Heart left ventricle (tissue), 16 donors: ENCODE measurements around the gene DBX1. TPM values are rescaled to one million over a fixed set of nuclear protein-coding genes. Genes with fewer than 3 reads are reported as not detected.
A peak's percentile ranks its signal among the peaks of the same experiment; 100 is the strongest.

Experiments
- ATAC-seq, 4 donors: fragments of 200-7000 bp; cut with Tn5 transposase; one replicate each; pipeline ENCODE4 v1.9.1; 2020 to 2022; ENCODE audit warnings: moderate library complexity in 4 of 4, mild to moderate bottlenecking in 3 of 4, moderate number of reproducible peaks in 1 of 4
- DNase-seq, 5 donors: peaks; one replicate each; pipeline ENCODE4 v3.0.0-alpha.2; 2020
- H3K27ac ChIP-seq, 12 donors: fragments of 200-600 bp; sonication (generic) in 4 of 12; one replicate each; pipeline versions ENCODE4 v1.5.0 to v1.8.0; 2016 to 2022; ENCODE audit warnings: mild to moderate bottlenecking in 2 of 12
- H3K27me3 ChIP-seq, 9 donors: fragments of 200-600 bp; sonication (generic) in 2 of 9; one replicate each; pipeline versions ENCODE4 v1.5.1 to v1.8.0; 2016 to 2022; ENCODE audit warnings: mild to moderate bottlenecking in 3 of 9
- H3K36me3 ChIP-seq, 9 donors: fragments of 200-600 bp; sonication (generic) in 2 of 9; one replicate each; pipeline versions ENCODE4 v1.5.0 to v1.8.0; 2018 to 2022; ENCODE audit warnings: mild to moderate bottlenecking in 2 of 9
- H3K4me1 ChIP-seq, 12 donors: fragments of 200-600 bp; sonication (generic) in 4 of 12; one replicate each; pipeline versions ENCODE4 v1.5.0 to v1.8.0; 2016 to 2022; ENCODE audit warnings: mild to moderate bottlenecking in 3 of 12
- H3K4me3 ChIP-seq, 12 donors: fragments of 200-600 bp; sonication (generic) in 4 of 12; one replicate each; pipeline versions ENCODE4 v1.5.0 to v1.8.0; 2017 to 2022; ENCODE audit warnings: mild to moderate bottlenecking in 9 of 12, moderate library complexity in 4 of 12
- H3K9me3 ChIP-seq, 12 donors: fragments of 200-600 bp; sonication (generic) in 4 of 12; one replicate each; pipeline versions ENCODE4 v1.5.0 to v1.8.0; 2016 to 2022; ENCODE audit warnings: mild to moderate bottlenecking in 1 of 12
- POLR2A ChIP-seq, 2 donors: fragments of 450-650 bp; IDR thresholded peaks; one replicate each; pipeline ENCODE4 v1.6.1; 2017; ENCODE audit warnings: antibody characterized with exemption in 2 of 2, mild to moderate bottlenecking in 2 of 2, moderate library complexity in 2 of 2
- WGBS, 4 donors: extraction: QIAGEN DNeasy Blood & Tissue Kit in 2 of 4; methylation state at CpG; one replicate each; pipeline versions ENCODE4 v1.1.5 to v1.1.7; 2013 to 2018; 5-methylcytosine and 5-hydroxymethylcytosine counted together
- intact Hi-C, 10 donors: fragments of 100-400 bp; cut with DNase I; formaldehyde crosslinking; loops; one replicate each; pipeline versions ENCODE4 v1.11.1 to v1.14.2; 2022
- polyA plus RNA-seq, 2 donors: library from polyadenylated mRNA; stranded (reverse); fragments of 200-250 nt; gene quantifications; one replicate each; pipeline ENCODE4 v1.2.3, GENCODE V29; 2013
- total RNA-seq, 9 donors: library from RNA; depleted of rRNA in 2 of 9; stranded (reverse); fragments of >200 nt in 2 of 9; fragmentation: NEBNext Ultra II Directional in 3 of 9; extraction: Animal tissue kit (Norgen Biotek cat#: 25700) in 3 of 9; gene quantifications; one replicate each; pipeline versions ENCODE4 v1.1.0 to v1.2.4, GENCODE V29; 2016 to 2023
- TF ChIP-seq, protein P1 (sequence below), 12 donors: fragments of 200-600 bp; sonication (generic) in 4 of 12; IDR thresholded peaks; one replicate each; pipeline versions ENCODE4 v1.5.0 to v1.8.0; 2018 to 2022; ENCODE audit warnings: antibody characterized with exemption in 12 of 12, mild to moderate bottlenecking in 5 of 12
- donor health status: ischemic (EF 13 %, LVEDD 7.1; RV severe dilation, severe dysfunction).
- donor health status: healthy with polysubstance abuse.
- donor health status: DM: no; HTN: yes; CAD: no.
- donor health status: DM: no; HTN: no; CAD: no.
- donor health status: ischemic (EF 25% LVEDD 6.9; RV normal size, moderate dysfunction).
- donor health status: ischemic (EF 25% LVEDD 5.7; RV mildly dilated, moderate dysfunction).
- donor health status: healthy.
- donor health status: DM: yes; HTN: yes; CAD: no.
- donor health status: ischemic (EF 35%, LVEDD 5.7; RV mildly dilated, moderate dysfunction).
- donor health status: nonischemic (EF 11% LVEDD 7.7; RV severe dilation, severe dysfunction).
- donor health status: DM: yes; HTN: yes; CAD: no.
- donor health status: PGD.
- donor health status: ischemic (EF 29% LVEDD 5.4; RV normal size, mild dysfunction).
- donor health status: nonischemic (EF 23%, LVEDD 6.1; RV moderate dilation, normal function).

Gene DBX1
- total and polyA plus RNA-seq, 11 donors = not detected

DNA sequence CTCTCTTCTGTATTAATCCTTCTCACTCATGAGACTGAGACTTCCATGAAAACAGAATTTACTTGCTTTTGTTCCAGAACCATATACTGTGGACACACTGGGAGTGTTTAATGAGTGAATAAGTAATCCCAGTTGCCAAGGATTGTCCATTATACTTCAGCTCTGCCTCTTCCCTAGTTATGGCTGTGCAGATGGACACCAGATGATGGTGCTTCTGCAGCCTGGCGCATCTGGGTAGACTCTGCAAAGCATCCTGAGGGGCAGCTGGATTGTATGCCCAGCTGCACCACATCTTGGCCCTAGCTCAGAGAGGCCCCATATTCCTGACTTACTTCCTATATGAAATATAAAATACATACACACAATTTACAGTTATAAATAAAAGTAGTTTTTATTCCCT lies 43.5 kb downstream of the DBX1 start:
- 0 to 65% (median 28%) methylated on average over 1 of the region's 1 CpG for WGBS, 4 donors
- no peak overlapping the region for H3K4me3 ChIP-seq
- DNase-seq (no peak), ATAC-seq (no peak)
- H3K9me3 ChIP-seq = no peaks in the 10 kb centered on the region
- peaks cover 0 to 15% (median 11%) of the 10 kb centered on the region in 12 donors for H3K4me1 ChIP-seq
- intact Hi-C loops = no loop called here
- no peak overlapping the region for H3K27ac ChIP-seq
- TF ChIP-seq, protein P1, sequence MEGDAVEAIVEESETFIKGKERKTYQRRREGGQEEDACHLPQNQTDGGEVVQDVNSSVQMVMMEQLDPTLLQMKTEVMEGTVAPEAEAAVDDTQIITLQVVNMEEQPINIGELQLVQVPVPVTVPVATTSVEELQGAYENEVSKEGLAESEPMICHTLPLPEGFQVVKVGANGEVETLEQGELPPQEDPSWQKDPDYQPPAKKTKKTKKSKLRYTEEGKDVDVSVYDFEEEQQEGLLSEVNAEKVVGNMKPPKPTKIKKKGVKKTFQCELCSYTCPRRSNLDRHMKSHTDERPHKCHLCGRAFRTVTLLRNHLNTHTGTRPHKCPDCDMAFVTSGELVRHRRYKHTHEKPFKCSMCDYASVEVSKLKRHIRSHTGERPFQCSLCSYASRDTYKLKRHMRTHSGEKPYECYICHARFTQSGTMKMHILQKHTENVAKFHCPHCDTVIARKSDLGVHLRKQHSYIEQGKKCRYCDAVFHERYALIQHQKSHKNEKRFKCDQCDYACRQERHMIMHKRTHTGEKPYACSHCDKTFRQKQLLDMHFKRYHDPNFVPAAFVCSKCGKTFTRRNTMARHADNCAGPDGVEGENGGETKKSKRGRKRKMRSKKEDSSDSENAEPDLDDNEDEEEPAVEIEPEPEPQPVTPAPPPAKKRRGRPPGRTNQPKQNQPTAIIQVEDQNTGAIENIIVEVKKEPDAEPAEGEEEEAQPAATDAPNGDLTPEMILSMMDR (IDR thresholded peaks at IDR 0.05) = no peak
- no peak for TF ChIP-seq POLR2A (IDR thresholded peaks at IDR 0.05)
- peaks cover 0 to 76% (median 38%) of the 10 kb centered on the region in 9 donors for H3K36me3 ChIP-seq
- no peaks in the 10 kb centered on the region for H3K27me3 ChIP-seq

DNA sequence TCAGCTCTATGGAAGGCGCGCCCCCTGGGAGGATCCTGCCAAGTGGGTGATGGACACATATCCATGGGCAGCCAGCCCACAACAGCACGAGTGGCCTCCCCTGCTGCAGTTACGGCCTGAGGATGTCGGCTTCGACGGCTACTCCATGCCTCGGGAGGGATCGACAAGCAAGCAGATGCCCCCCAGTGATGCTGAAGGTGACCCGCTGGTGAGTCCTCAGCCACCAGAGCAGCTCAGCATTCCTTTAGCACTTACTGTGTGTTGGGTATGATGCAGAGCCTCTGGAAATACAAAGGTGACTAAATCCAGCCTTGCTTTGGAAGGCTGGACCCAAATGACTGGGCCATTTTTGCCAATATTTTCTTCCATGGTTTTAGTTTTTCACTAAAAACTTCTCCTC lies 45.7 kb downstream of the DBX1 start:
- H3K36me3 ChIP-seq = peaks cover 0 to 66% (median 40%) of the 10 kb centered on the region in 9 donors
- H3K27ac ChIP-seq = no peak overlapping the region
- DNase-seq (no peak), ATAC-seq (no peak)
- WGBS, 4 donors = 91 to 97% (median 95%) methylated on average over 5 to 10 of the region's 10 CpGs
- no peaks in the 10 kb centered on the region for H3K27me3 ChIP-seq
- H3K4me1 ChIP-seq = peaks cover 0 to 26% (median 18%) of the 10 kb centered on the region in 12 donors
- no peak overlapping the region for H3K4me3 ChIP-seq
- intact Hi-C loops = loop anchor here in 9 of 10 donors (5.0 kb wide), 2 partner anchors 67 to 162 kb away; no protein-coding TSS in a partner anchor
- H3K9me3 ChIP-seq = no peaks in the 10 kb centered on the region
- TF ChIP-seq, protein P1 (IDR thresholded peaks at IDR 0.05) = no peak
- no peak for TF ChIP-seq POLR2A (IDR thresholded peaks at IDR 0.05)

DNA sequence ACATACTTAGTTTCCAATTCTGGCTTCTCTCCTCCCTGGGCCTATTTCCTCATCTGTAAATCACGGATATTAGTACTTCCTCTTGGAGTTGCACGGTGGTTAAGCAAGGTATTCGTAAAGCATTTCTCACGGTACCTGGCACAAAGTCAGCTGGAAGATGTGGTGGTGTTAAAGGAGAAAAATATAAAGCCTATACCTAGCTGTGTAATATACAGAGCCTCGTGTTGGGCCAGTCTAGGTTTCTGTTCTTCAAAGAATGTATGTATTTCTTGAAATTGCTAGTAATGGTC lies 47.2 kb downstream of the DBX1 start:
- ATAC-seq (no peak), DNase-seq (no peak)
- H3K4me1 ChIP-seq = peaks cover 0 to 26% (median 18%) of the 10 kb centered on the region in 12 donors
- peak overlapping the region in 11 of 12 donors; percentile 58 to 87 (median 77) for H3K27ac ChIP-seq
- no peaks in the 10 kb centered on the region for H3K9me3 ChIP-seq
- H3K27me3 ChIP-seq = no peaks in the 10 kb centered on the region
- WGBS, 4 donors = 52 to 67% (median 60%) methylated on average over 5 of the region's 5 CpGs
- intact Hi-C loops = loop anchor here in 9 of 10 donors (5.0 kb wide), 2 partner anchors 66 to 161 kb away; no protein-coding TSS in a partner anchor
- TF ChIP-seq, protein P1 (IDR thresholded peaks at IDR 0.05) = no peak
- TF ChIP-seq POLR2A (IDR thresholded peaks at IDR 0.05) = no peak
- peaks cover 0 to 64% (median 38%) of the 10 kb centered on the region in 9 donors for H3K36me3 ChIP-seq
- H3K4me3 ChIP-seq = no peak overlapping the region

DNA sequence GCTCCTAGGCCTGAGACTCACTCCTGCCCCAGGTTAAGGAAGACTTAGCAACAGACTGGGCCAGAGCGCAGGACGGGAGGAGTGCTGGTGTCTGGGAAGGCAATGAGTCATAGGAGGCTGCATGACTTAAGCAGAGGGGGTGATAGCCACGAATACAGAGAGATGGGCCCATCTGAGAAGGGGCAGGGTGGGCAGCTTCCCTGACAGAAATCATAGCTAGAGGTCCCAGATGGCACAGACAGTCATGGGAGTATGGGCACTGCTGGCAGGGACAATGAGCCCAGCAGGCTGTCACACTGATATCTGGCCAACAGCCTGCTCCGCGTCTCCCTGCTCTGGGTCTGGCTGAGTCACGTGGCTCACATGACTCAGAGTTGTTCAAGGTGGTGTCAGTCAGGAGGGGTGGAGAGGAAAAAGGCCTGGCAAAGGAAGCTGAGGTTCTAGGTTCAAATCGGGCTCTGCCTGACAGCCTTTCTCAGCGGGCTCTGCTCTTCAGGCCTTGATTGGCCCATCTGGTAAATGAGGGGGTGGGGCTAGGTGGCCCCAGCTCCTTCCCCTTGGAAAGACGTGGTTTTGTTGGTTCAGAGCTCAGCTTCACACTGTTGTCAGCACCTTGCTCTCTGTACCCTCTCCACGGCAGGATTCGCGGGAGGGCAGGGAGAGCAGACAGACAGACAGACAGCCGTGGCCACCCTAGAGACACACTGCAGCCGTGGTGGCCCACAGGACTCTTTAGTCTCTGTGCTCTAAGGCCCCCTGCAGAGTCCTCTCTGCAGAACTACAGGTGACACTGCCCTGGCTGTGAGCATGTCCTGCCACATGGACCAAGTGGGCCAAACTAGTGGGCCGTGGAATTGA lies 47.8 kb downstream of the DBX1 start:
- TF ChIP-seq, protein P1 (IDR thresholded peaks at IDR 0.05) = no peak
- peak in 1 of 2 donors; percentile 18 for TF ChIP-seq POLR2A (IDR thresholded peaks at IDR 0.05)
- peaks cover 0 to 64% (median 42%) of the 10 kb centered on the region in 9 donors for H3K36me3 ChIP-seq
- peak; percentile 67 to 93 (median 84) for DNase-seq
- peak; percentile 93 to 95 (median 94) for ATAC-seq
- peak overlapping the region in 11 of 12 donors; percentile 58 to 87 (median 77) for H3K27ac ChIP-seq
- 40 to 51% (median 45%) methylated on average over 15 of the region's 15 CpGs for WGBS, 4 donors
- H3K4me3 ChIP-seq = no peak overlapping the region
- no peaks in the 10 kb centered on the region for H3K9me3 ChIP-seq
- peaks cover 0 to 26% (median 18%) of the 10 kb centered on the region in 12 donors for H3K4me1 ChIP-seq
- intact Hi-C loops = loop anchor here in 9 of 10 donors (5.0 kb wide), 2 partner anchors 65 to 160 kb away; no protein-coding TSS in a partner anchor
- no peaks in the 10 kb centered on the region for H3K27me3 ChIP-seq
